ENCODE results near the gene AQP5. TPM values are rescaled to one million over a fixed set of nuclear protein-coding genes. Genes with fewer than 3 reads are reported as not detected.

AQP5 gene
- total RNA-seq, 2 donors from 2014 or later, result not detected

DNA sequence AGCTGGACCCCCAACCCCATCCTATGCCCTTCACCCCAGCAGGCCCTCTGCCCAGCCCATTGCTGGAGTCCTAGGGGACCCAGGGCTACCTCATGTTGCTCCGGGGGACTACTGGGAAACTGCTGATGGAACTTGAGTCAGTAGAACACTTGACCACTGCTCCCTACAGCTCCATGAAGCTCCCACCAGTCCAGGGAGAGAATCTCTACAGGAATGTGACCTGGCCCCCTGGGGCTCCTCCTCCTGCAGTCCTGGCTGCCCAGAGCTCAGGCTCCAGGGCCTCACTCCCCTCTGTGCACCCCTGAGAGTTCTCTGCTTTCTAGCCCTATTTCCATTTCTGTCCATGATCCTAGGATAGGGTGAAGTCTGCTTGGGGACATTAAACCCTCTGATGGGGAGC, 22.0 kb upstream of the AQP5 start:
- Mint-ChIP-seq H3K27me3 (peaks cover 4 to 13% of the 10 kb centered on the region in 2 donors), H3K4me1 (ENCODE audit: low read depth in 2 of 2) (peaks cover 0 to 4% of the 10 kb centered on the region in 2 donors), H3K4me3 (no peak overlapping the region), H3K36me3 (no peaks in the 10 kb centered on the region), H3K9me3 (no peaks in the 10 kb centered on the region), H3K27ac (no peak overlapping the region)
- peak in 1 of 2 donors; percentile 43 for ATAC-seq
- no peak for DNase-seq (ENCODE audit: low spot score)

DNA sequence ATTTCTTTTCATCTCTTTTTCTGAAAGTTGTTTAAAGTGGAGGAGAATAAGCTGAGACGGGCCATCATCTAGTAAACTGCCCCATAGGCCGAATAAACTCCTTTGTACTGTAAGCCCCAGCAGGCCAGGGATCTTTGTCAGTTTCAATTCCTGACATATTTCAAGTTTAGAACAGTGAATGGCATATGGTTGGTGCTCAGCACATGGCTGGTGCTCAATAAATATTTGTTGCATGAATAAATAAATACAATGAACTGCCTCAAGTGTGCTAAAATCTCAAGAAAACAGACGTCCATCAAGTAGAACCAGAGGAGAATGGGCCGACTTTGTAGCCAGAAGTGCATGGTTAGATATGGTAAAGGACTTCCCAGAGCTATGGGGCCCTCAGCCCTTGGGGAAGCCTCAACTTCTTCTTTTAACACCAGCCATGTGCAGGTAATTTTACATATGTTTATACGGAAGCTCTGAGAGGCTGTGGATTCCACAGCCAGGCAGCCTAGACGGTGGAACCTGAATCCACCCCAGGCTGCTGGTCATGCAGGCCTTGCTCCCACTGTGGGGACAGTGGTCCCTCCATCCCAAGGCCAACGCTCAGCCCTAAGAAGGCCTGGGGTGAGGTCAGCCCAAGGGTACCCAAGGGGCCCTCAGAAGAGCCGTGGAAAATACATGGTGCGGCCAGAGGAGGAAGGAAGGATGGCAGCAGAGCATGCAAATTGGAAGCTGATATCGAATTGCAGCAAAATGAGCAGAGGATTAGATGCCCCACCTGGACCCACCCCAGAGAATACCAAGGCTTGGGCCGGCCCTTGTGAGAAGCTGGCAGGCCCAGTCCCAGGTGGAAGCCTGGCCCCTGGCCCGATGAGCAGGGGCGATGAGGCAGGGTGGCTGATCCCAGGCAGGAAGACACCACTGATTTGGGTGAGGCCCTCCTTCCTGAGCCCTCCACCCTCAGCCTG, 19.8 kb upstream of the AQP5 start:
- Mint-ChIP-seq H3K36me3 (no peaks in the 10 kb centered on the region), H3K4me1 (ENCODE audit: low read depth in 2 of 2) (peaks cover 14 to 20% of the 10 kb centered on the region in 2 donors), H3K27me3 (peaks cover 0 to 3% of the 10 kb centered on the region in 2 donors), H3K9me3 (no peaks in the 10 kb centered on the region), H3K4me3 (no peak overlapping the region), H3K27ac (peak overlapping the region in 1 of 2 donors; percentile 39)
- ATAC-seq, result no peak
- DNase-seq (ENCODE audit: low spot score), result no peak

DNA sequence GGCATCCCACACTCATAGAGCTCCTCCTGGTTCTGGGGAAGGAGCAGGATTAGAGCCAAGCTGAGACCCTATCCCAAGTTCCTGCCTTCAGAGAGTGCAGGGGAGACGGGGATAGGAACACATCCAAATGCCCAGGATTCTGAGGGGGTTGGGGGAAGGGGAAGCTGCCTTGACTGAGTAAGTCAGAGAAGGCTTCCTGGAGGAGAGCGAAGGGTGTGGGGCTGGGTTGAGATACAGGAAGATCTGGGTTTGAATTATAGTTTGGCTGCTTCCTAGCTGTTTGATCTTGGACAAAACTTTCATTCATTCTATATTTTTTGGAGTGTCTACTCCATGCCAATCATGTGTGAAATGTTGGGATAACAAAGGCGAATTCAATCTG, 19.2 kb upstream of the AQP5 start:
- DNase-seq (ENCODE audit: low spot score) (no peak), ATAC-seq (no peak)
- Mint-ChIP-seq H3K4me1 (ENCODE audit: low read depth in 2 of 2) (peaks cover 14 to 20% of the 10 kb centered on the region in 2 donors), H3K27me3 (peaks cover 0 to 3% of the 10 kb centered on the region in 2 donors), H3K9me3 (no peaks in the 10 kb centered on the region), H3K36me3 (no peaks in the 10 kb centered on the region), H3K27ac (no peak overlapping the region), H3K4me3 (no peak overlapping the region)

DNA sequence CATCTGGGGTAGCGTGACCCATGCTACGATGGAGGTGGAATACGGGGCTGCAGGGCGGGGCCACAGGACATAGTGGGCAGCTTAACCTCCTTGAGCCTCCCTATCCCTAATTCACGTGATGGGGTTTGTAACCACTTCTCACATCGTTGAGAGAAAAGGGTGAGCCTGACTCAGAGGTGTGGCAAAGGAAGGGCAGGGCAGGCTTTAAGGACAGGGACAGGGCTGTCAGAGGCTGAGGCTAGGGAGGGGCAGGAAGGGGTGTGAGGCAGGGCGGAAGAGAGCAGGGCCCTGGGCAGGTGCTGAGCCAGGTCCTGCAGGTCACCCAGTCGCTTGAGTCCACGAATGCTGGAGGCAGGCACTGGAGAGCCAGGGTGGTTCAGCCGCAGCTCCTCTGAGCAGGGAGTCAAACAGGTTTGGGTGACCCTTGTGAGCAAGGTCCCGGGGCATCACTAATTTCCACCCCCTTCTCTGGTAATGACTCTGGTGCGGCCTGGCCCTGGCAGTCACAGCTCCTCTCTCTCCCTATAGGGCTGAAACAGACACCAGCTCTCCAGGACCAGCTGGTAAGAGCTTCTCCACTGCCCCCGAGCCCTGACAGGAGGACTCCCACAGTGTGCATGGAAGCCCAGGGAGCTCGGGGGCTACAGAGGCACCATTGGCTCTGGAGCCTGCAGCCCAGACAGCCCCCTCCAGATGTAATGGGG, 18.6 kb upstream of the AQP5 start:
- Mint-ChIP-seq H3K27ac (no peak overlapping the region), H3K27me3 (peaks cover 0 to 7% of the 10 kb centered on the region in 2 donors), H3K36me3 (no peaks in the 10 kb centered on the region), H3K4me3 (no peak overlapping the region), H3K4me1 (ENCODE audit: low read depth in 2 of 2) (peaks cover 14 to 20% of the 10 kb centered on the region in 2 donors), H3K9me3 (no peaks in the 10 kb centered on the region)
- ATAC-seq (no peak), DNase-seq (ENCODE audit: low spot score) (no peak)

DNA sequence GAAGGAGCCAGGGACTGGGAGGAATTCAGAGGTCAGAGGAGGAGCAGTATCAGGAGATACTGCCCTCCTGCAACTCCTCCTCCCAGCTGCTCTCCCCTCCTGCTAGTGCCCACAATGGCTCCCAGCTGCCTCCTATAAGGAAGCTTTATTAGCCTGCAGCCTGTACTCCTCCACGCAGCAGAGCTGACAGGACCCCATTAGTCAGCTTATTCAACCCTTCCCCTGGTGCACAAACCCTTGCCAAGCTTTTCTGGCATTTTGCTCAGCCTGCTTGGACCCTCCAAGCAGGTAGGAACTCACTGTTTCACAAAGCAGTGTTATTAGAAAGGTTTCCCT, 18.1 kb upstream of the AQP5 start:
- H3K36me3 Mint-ChIP-seq, result no peaks in the 10 kb centered on the region
- H3K27ac Mint-ChIP-seq, result no peak overlapping the region
- H3K9me3 Mint-ChIP-seq, result no peaks in the 10 kb centered on the region
- no peak overlapping the region for H3K4me3 Mint-ChIP-seq
- peaks cover 0 to 7% of the 10 kb centered on the region in 2 donors for H3K27me3 Mint-ChIP-seq
- ATAC-seq (no peak), DNase-seq (ENCODE audit: low spot score) (no peak)
- peaks cover 14 to 20% of the 10 kb centered on the region in 2 donors for H3K4me1 Mint-ChIP-seq (ENCODE audit: low read depth in 2 of 2)

DNA sequence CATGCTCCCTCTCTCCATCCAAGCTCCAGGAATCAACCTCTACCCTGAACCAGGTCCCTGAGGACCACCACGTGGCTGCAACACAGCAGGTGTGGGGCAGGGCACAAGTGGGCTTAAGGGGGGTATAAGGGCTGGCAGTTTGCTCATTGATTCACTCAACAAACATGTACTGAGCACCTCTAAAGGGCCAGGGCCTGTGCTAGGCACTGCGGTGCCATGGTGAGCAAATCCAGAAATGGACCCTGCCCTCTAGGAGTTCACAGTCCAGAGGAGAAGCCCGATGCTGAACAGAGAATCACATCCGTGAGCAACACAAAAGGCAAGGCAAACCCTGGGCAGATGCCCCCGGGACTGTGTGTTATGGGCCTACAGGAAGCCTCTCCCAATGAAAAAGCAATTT, 17.6 kb upstream of the AQP5 start:
- Mint-ChIP-seq H3K27me3 (peaks cover 0 to 12% of the 10 kb centered on the region in 2 donors), H3K27ac (peak overlapping the region; percentile 77 to 87), H3K36me3 (no peaks in the 10 kb centered on the region), H3K9me3 (no peaks in the 10 kb centered on the region), H3K4me3 (no peak overlapping the region), H3K4me1 (ENCODE audit: low read depth in 2 of 2) (peaks cover 14 to 20% of the 10 kb centered on the region in 2 donors)
- no peak for ATAC-seq
- DNase-seq (ENCODE audit: low spot score), result no peak

DNA sequence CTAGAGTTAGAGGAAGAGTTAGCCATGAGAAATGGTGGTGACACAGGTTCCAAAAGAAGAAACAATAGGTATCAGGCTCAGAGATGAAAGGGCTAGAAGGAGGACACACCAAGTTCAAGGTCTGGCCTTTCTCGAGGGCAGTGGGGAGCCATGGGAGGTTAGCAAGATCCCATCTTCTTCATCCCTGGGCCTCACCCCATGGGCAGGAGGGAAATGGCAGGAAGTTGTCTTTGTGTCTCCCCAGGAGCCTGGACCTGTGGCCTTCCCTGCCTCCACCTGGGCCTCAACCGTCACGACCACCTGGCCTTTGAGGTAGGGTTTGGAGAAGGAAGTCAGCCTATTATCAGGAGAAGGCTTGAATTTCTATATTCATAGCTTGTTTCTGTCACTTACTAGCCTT, 17.0 kb upstream of the AQP5 start:
- DNase-seq (ENCODE audit: low spot score), result no peak
- H3K4me1 Mint-ChIP-seq (ENCODE audit: low read depth in 2 of 2), result peaks cover 14 to 20% of the 10 kb centered on the region in 2 donors
- H3K27ac Mint-ChIP-seq, result peak overlapping the region; percentile 77 to 87

DNA sequence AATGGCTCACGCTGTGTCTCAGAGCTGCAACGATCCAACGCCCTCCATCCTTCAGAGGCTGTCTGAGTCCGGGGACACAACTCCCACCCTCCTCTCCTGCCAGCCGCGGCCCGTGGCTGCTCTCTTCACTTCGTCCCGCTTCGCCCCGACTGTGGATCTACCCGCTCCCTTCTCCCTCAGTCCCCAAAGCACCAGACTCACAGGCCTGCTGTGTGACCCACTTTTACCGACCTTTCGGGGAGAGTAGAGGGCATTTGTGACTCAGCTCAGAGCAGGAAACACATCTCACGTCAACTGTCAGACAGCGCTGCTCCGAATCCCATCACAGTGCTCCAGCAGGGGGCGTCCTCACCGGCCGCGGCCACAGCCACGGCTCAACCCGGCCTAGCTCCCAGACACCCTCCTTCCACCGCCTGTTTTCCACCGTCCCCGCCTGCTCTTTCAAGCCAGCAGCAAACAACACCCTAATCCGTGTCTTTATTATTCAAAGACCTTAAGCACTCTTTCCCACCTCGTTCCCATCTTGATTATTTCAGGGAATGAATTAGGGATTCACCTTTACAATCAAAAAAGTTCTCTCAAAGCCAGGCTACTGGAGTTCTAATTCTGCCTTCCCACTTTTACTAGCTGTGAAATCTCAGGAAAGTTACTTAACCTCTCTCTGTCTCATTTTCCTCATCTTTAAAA, 16.1 kb upstream of the AQP5 start:
- Mint-ChIP-seq H3K27me3 (peaks cover 0 to 18% of the 10 kb centered on the region in 2 donors), H3K27ac (peak overlapping the region; percentile 77 to 87), H3K4me3 (peak overlapping the region; percentile 80), H3K4me1 (ENCODE audit: low read depth in 2 of 2) (peaks cover 14 to 20% of the 10 kb centered on the region in 2 donors), H3K9me3 (no peaks in the 10 kb centered on the region), H3K36me3 (no peaks in the 10 kb centered on the region)
- peak; percentile 85 for DNase-seq (ENCODE audit: low spot score)
- ATAC-seq, result peak; percentile 92 to 95

More for the DNA sequence above, 17.0 kb upstream of the AQP5 start:
- no peaks in the 10 kb centered on the region for H3K36me3 Mint-ChIP-seq
- H3K27me3 Mint-ChIP-seq, result peaks cover 0 to 14% of the 10 kb centered on the region in 2 donors
- peak overlapping the region; percentile 80 for H3K4me3 Mint-ChIP-seq
- ATAC-seq, result no peak
- no peaks in the 10 kb centered on the region for H3K9me3 Mint-ChIP-seq

DNA sequence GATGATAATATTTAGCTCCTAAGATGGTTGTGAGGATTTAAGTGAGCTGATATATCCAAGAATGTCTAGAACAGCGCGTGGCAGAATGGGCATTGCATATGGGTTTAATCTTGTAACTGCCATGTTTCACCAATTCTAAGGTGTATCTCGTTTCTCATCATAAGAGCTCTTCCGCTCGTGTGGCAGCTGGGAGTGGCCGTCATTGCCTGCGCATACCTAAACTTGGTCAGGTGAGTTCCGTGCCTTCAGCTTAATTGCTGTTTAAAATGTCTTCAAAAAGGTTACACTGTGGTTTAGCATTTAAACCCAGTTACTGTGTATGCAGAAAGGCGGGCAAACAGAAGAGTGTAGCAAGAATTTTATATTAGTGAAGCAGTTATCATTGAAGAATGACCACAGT, 15.6 kb upstream of the AQP5 start:
- no peaks in the 10 kb centered on the region for H3K9me3 Mint-ChIP-seq
- no peaks in the 10 kb centered on the region for H3K36me3 Mint-ChIP-seq
- peaks cover 0 to 18% of the 10 kb centered on the region in 2 donors for H3K27me3 Mint-ChIP-seq
- ATAC-seq (no peak), DNase-seq (ENCODE audit: low spot score) (no peak)
- H3K4me3 Mint-ChIP-seq, result peak overlapping the region; percentile 80
- peaks cover 14 to 20% of the 10 kb centered on the region in 2 donors for H3K4me1 Mint-ChIP-seq (ENCODE audit: low read depth in 2 of 2)
- H3K27ac Mint-ChIP-seq, result peak overlapping the region; percentile 77 to 87

DNA sequence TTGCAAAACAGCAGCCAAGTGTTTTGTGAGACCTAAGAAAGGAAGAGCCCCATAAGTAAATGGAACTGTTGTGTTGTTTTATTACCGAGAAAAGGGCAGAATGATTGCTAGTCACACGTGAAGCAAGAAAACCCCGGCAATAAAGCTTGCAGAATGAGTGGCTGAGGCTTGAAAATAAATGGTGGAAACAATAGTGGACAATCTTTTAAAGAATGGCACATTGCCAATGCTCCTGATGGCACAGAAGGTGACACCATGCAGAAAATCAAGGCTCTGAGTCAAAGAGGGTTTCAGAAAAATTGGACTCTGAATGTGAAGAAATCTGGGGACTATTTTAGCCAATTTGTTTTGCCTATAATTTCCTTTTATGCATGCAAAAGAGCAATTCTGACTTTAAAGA, 15.2 kb upstream of the AQP5 start:
- H3K9me3 Mint-ChIP-seq, result no peaks in the 10 kb centered on the region
- peaks cover 0 to 18% of the 10 kb centered on the region in 2 donors for H3K27me3 Mint-ChIP-seq
- H3K4me3 Mint-ChIP-seq, result no peak overlapping the region
- peak overlapping the region in 1 of 2 donors; percentile 87 for H3K27ac Mint-ChIP-seq
- H3K4me1 Mint-ChIP-seq (ENCODE audit: low read depth in 2 of 2), result peaks cover 14 to 20% of the 10 kb centered on the region in 2 donors
- H3K36me3 Mint-ChIP-seq, result no peaks in the 10 kb centered on the region
- DNase-seq (ENCODE audit: low spot score) (no peak), ATAC-seq (no peak)

DNA sequence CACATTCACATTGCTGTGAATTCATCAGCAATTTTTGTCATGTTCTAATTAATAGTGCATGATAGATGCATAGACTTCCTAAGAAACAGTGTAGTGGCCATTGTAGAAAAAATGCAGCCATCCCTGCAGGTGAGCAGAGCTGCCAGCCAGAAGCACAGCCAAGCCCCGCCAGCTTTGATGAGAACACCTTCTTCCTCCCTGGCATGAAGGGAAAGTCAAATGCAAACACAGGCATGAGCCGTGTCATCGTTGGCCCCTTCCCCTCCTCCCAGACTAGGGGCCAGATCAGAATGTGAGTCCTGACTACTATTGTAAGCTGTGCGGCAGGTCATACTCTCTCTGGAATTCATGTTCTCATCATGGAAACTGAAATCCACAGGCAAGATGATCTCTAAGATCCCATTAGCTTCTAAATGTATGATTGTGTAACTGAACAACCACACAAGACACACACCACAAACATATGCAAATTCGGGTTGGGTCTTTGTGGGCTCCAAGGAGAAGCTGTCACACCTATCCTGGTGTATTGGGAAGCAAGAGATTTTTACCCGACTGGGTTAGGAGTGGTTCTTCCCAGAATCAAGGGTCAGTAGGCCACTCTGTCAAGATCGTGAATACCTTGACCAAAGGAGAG, 14.0 kb upstream of the AQP5 start:
- ATAC-seq (no peak), DNase-seq (ENCODE audit: low spot score) (no peak)
- Mint-ChIP-seq H3K4me1 (ENCODE audit: low read depth in 2 of 2) (peaks cover 14 to 20% of the 10 kb centered on the region in 2 donors), H3K27me3 (peaks cover 0 to 18% of the 10 kb centered on the region in 2 donors), H3K9me3 (no peaks in the 10 kb centered on the region), H3K36me3 (no peaks in the 10 kb centered on the region), H3K4me3 (no peak overlapping the region), H3K27ac (no peak overlapping the region)

DNA sequence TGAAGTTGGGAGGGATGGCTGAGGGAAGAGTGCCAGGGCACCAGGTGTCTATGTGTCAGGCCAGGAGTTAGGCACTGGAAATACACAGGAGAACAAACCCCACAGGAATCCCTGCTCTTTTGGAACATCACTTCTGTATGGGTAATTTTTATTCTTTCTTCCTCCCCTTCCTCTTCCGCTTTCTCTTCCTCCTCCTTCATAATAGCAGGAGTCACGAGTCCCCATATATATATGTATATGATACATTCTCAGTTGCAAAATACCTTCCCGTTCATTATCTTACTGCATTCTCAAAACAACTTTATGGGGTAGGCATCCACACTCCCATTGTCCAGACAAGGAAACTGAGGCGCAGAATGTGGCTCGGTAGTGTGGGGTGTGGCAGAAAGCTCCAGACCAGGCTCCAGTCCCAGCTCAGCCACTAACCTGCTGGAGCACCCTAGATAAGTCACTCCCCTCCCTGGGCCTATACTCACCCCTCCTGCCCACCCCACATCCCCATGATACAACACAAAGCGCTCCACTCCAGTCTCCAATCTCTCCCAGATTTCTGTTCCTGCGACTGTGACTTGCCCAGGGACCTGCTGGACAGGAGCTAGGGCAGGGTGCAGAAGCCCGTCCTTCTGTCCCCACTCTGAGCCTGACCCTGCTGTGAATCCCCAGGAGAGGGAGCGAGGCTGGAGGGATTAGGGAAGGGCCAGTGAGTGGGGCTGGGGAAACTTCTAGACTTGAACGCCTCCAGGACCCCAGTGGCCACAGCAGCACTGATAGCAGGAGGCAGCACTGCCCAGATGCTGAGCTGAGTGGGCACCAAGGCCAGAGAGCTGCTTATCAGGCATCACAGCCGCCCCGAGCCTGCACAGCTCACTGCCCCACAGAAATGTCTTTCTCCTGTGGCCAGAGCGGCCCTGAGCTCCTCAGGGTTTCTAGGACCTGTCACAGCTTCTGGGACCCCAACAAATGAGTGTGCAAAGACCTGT, 12.5 kb upstream of the AQP5 start:
- H3K4me1 Mint-ChIP-seq (ENCODE audit: low read depth in 2 of 2), result peaks cover 14 to 20% of the 10 kb centered on the region in 2 donors
- DNase-seq (ENCODE audit: low spot score) (no peak), ATAC-seq (no peak)
- H3K27ac Mint-ChIP-seq, result no peak overlapping the region
- no peak overlapping the region for H3K4me3 Mint-ChIP-seq
- H3K36me3 Mint-ChIP-seq, result no peaks in the 10 kb centered on the region
- H3K27me3 Mint-ChIP-seq, result peaks cover under 1 to 26% of the 10 kb centered on the region in 2 donors
- no peaks in the 10 kb centered on the region for H3K9me3 Mint-ChIP-seq

All from natural killer cell treated with Interleukin-12 subunit alpha and Interleukin-12 subunit beta and Interleukin-15 and Interleukin-18, amount 100 ng/mL, for 72 hours (primary cell).